Adipocyte (in vitro differentiated cells): ENCODE results near the gene TNS3.
A peak's percentile ranks its signal among the peaks of the same experiment; 100 is the strongest.

Experiments used
- DNase-seq: peaks from one replicate; pipeline ENCODE4 v3.0.0-alpha.2; 2015; ENCODE audit warnings: low read depth
- H3K27me3 ChIP-seq: replicated peaks from 2 replicates; pipeline ENCODE4 v1.7.0; 2013; ENCODE audit warnings: mild to moderate bottlenecking, low read length, moderate library complexity; ENCODE audit not compliant: control insufficient read depth, insufficient read depth
- H3K36me3 ChIP-seq: 2 replicates; pipeline ENCODE4 v1.7.0; 2013; ENCODE audit warnings: low read length, mild to moderate bottlenecking, moderate library complexity; ENCODE audit not compliant: control insufficient read depth, insufficient read depth, severe bottlenecking
- H3K4me1 ChIP-seq: 2 replicates; pipeline ENCODE4 v1.7.0; 2013; ENCODE audit warnings: mild to moderate bottlenecking, low read length, moderate library complexity; ENCODE audit not compliant: control insufficient read depth, insufficient read depth
- H3K4me3 ChIP-seq: 2 replicates; pipeline ENCODE4 v1.7.0; 2013; ENCODE audit warnings: mild to moderate bottlenecking, low read length, moderate library complexity
- H3K9ac ChIP-seq: 2 replicates; pipeline ENCODE4 v1.7.0; 2013; ENCODE audit warnings: mild to moderate bottlenecking, low read length, moderate library complexity
- H3K9me3 ChIP-seq: 2 replicates; pipeline ENCODE4 v1.7.0; 2013; ENCODE audit warnings: mild to moderate bottlenecking, low read length, moderate library complexity; ENCODE audit not compliant: control insufficient read depth

The TNS3 gene

GRCh38 chr7:47281966-47282643, 299.8 kb downstream of the TNS3 start:
- H3K9me3 ChIP-seq = no peaks in the 10 kb centered on the region
- H3K27me3 ChIP-seq = no peaks in the 10 kb centered on the region
- H3K9ac ChIP-seq = no peak overlapping the region
- peaks cover 12% of the 10 kb centered on the region for H3K4me1 ChIP-seq
- peaks cover 63% of the 10 kb centered on the region for H3K36me3 ChIP-seq
- H3K4me3 ChIP-seq = no peak overlapping the region
- no peak for DNase-seq

DNA sequence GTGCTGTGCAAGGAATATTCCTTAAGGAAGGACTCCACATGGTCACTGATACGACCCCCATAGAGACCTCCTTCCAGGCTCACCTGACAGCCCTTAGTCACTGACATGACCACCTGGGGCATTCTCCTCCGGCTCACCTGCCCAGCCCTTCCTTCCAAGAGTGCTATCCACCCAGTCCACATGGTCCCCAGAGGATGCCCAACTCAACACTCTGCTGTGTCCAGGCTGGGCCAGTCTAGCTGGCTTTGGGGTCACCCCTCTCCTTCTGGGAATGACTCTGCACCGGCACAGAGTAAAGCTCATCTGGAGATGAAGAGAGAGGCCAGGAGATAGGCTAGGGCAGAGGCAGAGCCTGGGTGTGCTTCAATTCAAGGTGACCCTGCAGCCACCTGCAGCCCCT, 300.8 kb downstream of the TNS3 start:
- Histone ChIP-seq H3K36me3 (peaks cover 69% of the 10 kb centered on the region), H3K9me3 (no peaks in the 10 kb centered on the region), H3K27me3 (no peaks in the 10 kb centered on the region), H3K4me3 (no peak overlapping the region), H3K9ac (no peak overlapping the region), H3K4me1 (peaks cover 9% of the 10 kb centered on the region)
- no peak for DNase-seq

DNA sequence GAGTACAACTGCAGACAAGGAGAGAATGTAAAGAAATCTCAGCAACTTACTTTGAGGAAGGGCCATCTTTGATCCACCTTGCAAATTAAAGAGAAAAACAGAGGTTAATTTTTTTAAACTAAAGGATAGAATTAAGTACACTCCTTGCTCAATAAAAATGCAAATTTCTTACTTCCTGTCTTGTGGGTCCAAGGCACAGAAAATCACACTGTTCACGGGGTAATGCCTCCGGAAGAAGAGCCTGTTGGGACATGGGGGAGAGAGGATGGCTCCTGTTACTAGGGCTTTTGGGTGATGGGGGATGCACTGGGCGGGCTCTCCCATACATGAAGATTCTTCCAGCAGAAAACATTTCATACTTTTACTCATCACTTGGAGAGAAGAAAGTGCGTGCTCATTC, 301.8 kb downstream of the TNS3 start:
- Histone ChIP-seq H3K27me3 (no peaks in the 10 kb centered on the region), H3K9me3 (no peaks in the 10 kb centered on the region), H3K4me3 (no peak overlapping the region), H3K9ac (no peak overlapping the region), H3K36me3 (peaks cover 66% of the 10 kb centered on the region), H3K4me1 (no peaks in the 10 kb centered on the region)
- DNase-seq = no peak

DNA sequence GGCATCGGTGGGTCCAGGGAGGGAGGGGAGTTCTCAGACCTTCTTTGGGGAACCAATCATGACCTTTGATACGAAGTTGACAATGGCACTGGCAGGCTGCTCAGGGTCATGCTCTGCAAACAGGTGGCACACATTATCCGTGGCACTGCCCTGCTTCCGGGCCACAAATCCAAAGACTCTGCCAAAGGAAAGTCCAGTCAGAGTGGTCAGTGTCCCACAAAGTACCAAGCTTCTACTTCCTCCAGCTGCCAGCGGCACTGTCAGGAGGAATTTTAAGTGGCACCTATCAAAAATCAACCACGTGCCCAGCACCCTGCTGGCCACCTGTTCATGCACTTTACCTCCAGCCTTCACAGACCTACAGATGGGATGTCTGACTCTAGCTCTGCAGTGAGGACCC, 303.9 kb downstream of the TNS3 start:
- Histone ChIP-seq H3K9me3 (no peaks in the 10 kb centered on the region), H3K4me1 (no peaks in the 10 kb centered on the region), H3K27me3 (no peaks in the 10 kb centered on the region), H3K9ac (no peak overlapping the region), H3K36me3 (peaks cover 49% of the 10 kb centered on the region), H3K4me3 (no peak overlapping the region)
- no peak for DNase-seq

GRCh38 chr7:47277321-47277781, 304.6 kb downstream of the TNS3 start:
- no peak for DNase-seq
- Histone ChIP-seq H3K36me3 (peaks cover 42% of the 10 kb centered on the region), H3K9me3 (no peaks in the 10 kb centered on the region), H3K9ac (no peak overlapping the region), H3K4me3 (no peak overlapping the region), H3K4me1 (no peaks in the 10 kb centered on the region), H3K27me3 (no peaks in the 10 kb centered on the region)

DNA sequence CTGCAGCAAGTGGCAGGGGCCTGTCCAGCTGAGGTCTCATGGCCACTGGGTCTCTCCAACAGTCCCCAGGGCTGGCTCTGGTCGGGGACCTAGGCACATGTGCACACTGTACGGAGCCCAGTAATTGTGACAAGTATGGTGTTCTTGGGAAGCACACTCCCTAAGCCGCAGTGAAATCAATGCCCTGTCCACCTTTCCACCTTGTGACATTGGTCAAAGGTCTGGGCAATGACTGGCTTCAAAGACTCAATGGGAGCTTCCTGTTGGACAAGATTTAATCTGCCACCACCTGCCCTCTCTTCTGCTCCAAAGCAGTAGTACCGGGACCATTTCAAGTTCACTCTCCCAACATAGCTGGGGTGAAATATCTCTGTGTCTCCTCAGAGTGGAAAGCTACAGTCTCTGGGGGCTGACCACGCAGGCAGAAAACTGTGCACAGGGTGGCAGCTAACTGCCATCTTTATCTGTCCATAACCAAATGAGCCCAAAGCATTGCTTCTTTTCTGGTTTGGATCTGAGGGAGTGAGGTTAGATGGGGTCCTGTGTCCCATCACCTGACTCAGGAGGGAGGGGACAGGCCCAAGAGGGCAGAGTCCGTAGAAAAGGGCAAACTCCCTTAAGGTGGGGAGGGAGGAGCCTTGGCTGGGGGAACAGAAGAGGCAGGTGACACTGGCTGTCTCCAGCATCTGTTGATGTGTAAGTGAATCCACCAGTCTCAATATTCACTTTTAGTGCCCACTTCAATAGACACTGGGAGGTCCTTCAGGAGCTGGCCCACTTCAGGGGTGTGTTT, 307.7 kb downstream of the TNS3 start:
- peaks cover 17% of the 10 kb centered on the region for H3K36me3 ChIP-seq
- no peak overlapping the region for H3K9ac ChIP-seq
- no peak overlapping the region for H3K4me3 ChIP-seq
- no peak for DNase-seq
- no peaks in the 10 kb centered on the region for H3K27me3 ChIP-seq
- peaks cover 4% of the 10 kb centered on the region for H3K9me3 ChIP-seq
- H3K4me1 ChIP-seq = no peaks in the 10 kb centered on the region

DNA sequence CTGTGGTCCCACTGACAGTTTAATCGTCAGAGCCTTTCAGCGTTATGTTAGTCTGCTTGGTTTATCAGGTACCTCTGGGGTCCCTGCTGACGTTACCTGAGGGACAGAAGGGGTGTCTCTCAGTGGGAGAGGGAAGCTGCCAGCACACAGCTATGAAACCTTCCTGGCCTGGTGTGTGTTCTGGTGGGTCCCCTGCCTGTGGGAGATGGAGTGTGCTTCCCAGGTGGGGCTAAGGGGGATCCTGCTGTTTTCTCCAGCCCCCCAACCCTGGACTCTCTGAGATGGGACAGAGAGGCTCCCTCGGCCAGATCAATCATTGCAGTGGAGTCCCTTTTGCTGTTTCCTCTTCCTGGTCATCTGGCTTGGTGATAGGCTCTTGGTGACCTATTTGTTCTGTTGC, 308.8 kb downstream of the TNS3 start:
- Histone ChIP-seq H3K9ac (no peak overlapping the region), H3K9me3 (peaks cover 15% of the 10 kb centered on the region), H3K36me3 (peaks cover 17% of the 10 kb centered on the region), H3K27me3 (no peaks in the 10 kb centered on the region), H3K4me3 (no peak overlapping the region), H3K4me1 (no peaks in the 10 kb centered on the region)
- no peak for DNase-seq

GRCh38 chr7:47271749-47272148, 310.2 kb downstream of the TNS3 start:
- H3K9ac ChIP-seq = no peak overlapping the region
- peaks cover 2% of the 10 kb centered on the region for H3K4me1 ChIP-seq
- DNase-seq = no peak
- no peak overlapping the region for H3K4me3 ChIP-seq
- H3K36me3 ChIP-seq = peaks cover 8% of the 10 kb centered on the region
- no peaks in the 10 kb centered on the region for H3K27me3 ChIP-seq
- H3K9me3 ChIP-seq = peaks cover 20% of the 10 kb centered on the region

GRCh38 chr7:47268851-47269836, 312.8 kb downstream of the TNS3 start:
- H3K36me3 ChIP-seq = no peaks in the 10 kb centered on the region
- H3K9ac ChIP-seq = no peak overlapping the region
- H3K4me3 ChIP-seq = no peak overlapping the region
- peaks cover 17% of the 10 kb centered on the region for H3K4me1 ChIP-seq
- peaks cover 20% of the 10 kb centered on the region for H3K9me3 ChIP-seq
- no peak for DNase-seq
- H3K27me3 ChIP-seq = no peaks in the 10 kb centered on the region

- peaks cover 20% of the 10 kb centered on the region for H3K9me3 ChIP-seq
- no peaks in the 10 kb centered on the region for H3K36me3 ChIP-seq
- no peak for DNase-seq
- peaks cover 3% of the 10 kb centered on the region for H3K27me3 ChIP-seq
- no peak overlapping the region for H3K4me3 ChIP-seq
- peaks cover 17% of the 10 kb centered on the region for H3K4me1 ChIP-seq
- no peak overlapping the region for H3K9ac ChIP-seq
Measured at GRCh38 chr7:47267346-47267745, 314.6 kb downstream of the TNS3 start.

- H3K4me3 ChIP-seq = no peak overlapping the region
- H3K27me3 ChIP-seq = peaks cover 3% of the 10 kb centered on the region
- peaks cover 17% of the 10 kb centered on the region for H3K4me1 ChIP-seq
- peak overlapping the region; percentile 17 for H3K9ac ChIP-seq
- H3K9me3 ChIP-seq = peaks cover 20% of the 10 kb centered on the region
- no peak for DNase-seq
- no peaks in the 10 kb centered on the region for H3K36me3 ChIP-seq
Measured at GRCh38 chr7:47266799-47267198, 315.1 kb downstream of the TNS3 start.
